Suppressor macrophage (primary cell): Measurements from ENCODE around the gene KATNB1.
"Not testable (repeated sequence)": the region's sequence is repeated elsewhere in the genome, so short reads cannot be mapped to it uniquely, and the experiment has no call there.

Experiments
- DNase-seq, 4 experiments: peaks; one replicate each; pipeline ENCODE4 v3.0.0-alpha.2; 2020 to 2022

The KATNB1 gene

DNA sequence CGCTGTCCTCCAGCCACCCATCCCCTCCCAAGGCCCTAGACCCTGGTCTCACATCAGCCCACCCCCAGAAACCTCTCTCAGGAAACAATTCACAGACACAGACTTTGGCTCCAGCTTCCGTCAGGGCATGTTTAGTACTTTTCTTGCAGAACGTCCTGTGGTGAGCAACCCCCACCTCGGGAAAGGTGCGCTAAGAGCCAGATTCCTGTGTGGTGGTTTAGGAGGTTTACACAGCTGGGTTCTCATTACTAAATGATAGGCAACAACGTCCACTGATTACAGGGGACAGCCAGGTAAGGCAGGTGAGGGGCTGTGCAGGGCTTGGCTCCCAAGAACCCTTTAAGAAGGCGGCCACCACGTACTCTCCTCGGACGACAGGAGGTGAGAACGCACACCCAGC is 37.4 kb downstream of the KATNB1 start:
- DNase-seq, result no peak

DNA sequence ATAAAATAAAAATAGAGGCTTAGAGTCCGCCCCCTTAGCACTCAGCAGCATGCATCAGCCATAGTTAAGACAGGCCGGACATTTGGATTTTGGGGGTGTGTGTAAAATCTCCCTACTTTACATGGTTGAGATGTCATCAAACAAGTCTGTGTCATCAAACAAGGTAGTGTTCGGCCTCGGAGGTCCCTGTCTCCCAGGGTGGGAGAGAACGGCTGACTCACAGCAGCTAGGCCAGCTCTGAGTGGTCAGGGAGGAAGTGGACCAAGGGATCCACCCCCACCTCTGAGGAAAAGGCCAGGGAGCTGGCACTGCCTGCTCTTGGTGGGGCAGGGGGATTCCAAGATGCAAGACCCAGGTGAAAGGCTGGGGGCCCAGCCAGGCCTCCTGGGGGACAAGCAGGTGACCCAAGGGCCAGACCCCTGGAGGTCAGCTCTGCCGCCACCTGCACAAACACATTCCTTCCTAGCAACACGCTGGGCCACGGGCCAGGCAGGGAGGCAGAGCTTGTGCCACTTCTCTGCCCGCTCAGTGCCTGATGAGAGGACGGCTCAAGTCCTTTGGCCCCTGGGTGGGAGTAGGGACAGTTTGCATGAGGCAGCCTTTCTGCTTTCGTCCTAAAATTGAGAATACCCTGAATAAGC is 38.2 kb downstream of the KATNB1 start:
- peak in 2 of 4 experiments; percentile 17 to 36 for DNase-seq

DNA sequence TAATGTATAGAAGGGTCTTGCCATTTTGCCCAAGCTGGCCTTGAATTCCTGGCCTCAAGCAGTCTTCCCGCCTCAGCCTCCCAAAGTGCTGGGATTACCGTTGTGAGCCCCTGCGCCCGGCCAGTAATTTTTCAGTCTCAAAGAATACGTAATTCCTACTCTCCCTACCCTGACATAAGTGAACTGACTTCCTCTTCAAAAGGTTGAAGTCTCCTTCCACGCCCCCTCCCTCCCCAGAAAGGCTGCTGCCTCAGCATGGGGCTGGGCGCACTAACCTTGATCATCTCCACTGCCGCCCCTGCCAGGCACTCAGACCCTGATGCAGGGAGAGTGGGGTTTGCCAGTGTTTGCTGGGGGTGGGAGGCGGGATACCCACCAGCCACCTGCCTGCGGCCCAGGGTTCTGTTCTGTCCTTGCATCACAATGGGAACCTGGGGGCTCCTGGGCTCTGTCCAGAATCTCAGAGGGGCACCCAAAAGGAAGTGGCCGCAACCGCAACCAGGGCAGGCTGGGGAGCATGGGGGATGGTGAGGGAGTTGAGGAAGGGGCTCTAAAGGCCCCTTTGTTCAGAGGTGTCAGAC is 39.2 kb downstream of the KATNB1 start:
- peak in 3 of 4 experiments; percentile 56 to 63 (median 56) for DNase-seq

DNA sequence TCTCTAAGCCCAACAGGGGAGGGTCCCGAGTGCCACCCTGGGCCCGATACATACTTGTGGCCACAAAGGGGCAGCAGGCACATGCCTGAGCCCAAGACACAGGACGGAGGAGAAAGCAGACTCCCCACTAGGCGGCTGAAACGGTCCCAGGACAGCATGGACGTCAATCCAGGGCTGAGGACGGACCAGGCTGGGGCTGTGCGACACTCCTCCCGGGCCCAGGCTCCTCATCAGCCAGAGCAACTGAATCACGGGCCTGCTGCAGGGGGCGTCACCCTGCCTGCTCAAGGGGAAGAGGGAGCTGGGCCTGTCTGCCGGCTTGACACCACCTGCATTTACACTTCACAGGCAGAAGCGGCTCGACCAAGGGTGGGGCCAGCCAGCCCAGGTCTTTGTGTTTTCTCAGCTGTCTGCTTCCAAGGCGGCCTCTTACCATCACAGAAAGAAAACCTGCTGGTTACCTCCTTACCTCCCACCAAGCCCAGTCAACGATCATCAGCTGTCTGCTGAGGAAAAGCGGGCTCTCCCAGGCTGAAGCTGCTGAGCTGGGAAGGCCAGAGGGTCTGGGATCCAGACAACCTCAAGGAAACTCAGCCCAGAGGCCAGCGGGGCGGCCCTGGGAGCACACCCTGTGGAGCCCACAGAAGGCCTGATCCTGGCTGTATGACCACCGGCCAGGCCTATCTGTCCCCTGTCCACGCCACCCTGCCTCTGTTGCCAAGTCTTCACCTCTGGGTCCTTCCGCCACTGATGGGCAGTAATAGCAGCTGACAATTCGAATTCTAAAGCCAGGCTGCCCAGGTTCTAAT is 40.3 kb downstream of the KATNB1 start:
- DNase-seq, result no peak

DNA sequence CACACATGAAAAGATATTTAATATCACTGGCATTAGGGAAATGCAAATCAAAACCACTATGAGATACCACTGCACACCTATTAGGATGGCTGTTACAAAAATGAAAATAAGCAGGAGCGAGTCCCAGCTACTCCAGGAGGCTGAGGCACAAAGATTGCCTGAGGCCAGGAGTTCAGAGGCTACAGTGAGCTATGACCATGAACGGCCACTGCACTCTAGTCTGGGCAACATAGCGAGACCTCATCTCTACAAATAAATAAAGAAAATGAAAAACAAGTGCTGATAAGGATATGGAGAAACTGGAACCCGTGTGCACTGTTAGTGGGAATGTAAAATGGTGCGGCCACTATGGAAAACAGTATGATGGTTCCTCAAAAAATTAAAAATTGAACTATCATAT is 43.1 kb downstream of the KATNB1 start:
- no peak for DNase-seq

DNA sequence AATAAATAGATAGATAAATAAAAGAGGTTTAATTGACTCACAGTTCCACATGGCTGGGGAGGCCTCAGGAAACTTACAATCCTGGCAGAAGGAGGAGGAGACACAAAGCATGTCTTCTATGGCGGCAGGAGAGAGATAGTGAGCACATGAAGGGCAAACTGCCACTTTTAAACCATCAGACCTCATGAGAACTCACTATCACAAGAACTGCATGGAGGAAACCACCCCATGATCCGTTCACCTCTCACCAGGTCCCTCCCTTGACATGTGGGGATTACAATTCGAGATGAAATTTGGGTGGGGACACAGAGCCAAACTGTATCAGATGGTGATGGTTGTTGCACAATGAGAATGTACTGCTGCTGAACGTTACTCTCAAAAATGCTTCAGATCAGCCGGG is 44.3 kb downstream of the KATNB1 start:
- not testable (repeated sequence) for DNase-seq

DNA sequence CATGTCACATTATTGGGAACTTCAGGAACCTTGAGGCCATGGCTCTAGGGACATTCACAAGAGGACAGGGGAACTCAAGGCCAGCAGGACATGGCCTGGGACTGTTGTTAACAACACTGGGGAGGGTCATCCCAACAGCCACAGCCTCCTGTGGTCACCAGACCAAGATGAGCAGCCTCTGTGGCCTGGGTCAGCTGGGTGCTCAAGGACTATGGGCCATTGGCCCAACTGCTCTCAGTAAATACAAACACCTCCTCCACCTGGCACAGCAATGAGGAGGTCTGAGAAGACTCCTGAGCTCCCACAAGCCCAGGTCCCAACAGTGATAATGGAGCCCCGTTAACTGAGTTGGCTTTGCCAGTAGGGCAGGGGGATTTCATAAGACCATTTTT is 45.8 kb downstream of the KATNB1 start:
- no peak for DNase-seq

DNA sequence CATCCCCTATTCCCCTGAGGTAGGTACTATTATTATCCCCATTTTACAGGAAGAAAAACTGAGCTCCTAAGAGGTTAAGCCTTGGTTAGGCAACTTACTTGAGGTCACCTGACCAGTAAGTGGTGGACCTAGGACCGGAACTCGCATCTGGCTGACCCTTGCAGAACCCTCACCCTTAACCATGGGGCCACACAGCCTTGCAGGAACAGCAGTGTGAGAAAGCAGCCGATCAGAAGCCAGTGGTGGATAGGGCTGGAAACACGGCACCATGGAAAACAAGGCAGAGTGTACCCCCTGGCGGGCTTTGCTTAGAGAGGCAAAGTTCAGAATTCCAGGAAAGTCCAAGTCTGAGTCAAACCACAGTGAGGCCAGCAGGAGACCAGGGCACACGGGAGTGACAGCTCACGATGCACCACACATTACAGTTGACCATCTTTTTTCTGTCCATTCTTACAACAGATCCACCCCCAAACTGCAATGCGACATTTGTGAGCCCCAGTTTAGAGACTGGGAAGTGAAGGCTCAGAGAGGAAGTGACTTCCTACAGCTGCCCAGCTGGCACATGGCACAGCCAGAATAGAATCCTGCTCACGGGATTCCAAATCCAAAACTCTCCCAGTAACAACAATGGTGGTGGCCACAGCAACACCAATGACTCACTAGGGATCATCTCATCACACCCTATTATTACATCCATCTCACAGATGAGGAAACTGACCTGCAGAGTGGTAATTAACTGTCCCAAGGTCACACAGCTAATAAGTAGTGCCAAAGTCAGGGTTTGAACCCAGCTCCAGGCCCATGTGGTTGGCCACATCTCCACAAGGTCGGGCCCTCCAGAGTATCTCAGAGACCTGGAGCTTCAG is 46.4 kb downstream of the KATNB1 start:
- peak; percentile 61 to 80 (median 72) for DNase-seq

DNA sequence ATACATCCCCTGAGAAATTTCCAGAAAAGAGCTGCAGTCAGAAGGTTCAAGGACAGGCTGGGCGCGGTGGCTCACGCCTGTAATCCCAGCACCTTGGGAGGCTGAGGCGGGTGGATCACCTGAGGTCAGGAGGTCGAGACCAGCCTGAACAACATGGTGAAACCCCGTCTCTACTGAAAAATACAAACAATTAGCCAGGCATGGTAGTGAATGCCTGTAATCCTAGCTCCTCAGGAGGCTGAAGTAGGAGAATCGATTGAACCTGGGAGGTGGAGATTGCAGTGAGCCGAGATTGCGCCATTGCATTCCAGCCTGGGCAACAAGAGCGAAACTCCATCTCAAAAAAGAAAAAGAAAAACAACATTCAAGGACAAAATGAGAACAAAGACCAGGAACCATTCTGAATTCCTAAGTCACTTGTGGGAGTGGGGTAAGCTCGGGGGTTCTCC is 47.1 kb downstream of the KATNB1 start:
- not testable (repeated sequence) for DNase-seq

DNA sequence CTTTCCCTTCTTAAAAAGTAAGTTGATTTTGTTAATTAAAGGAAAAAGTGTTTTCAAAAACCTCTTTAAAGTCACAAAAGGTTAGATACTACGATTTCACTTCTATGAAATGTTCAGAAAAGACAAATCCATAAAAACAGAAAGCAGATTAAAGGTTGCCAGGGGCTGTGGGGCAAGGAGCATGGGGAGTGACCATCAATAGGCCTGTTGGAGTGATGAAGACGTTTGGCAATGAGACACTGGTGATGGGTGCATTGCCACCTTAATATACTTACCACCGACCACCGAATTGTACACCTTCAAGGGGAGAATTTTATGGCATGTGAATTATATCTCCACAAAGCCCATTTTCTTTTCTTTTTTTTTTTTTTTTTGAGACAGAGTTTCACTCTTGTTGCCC is 47.5 kb downstream of the KATNB1 start:
- no peak for DNase-seq

DNA sequence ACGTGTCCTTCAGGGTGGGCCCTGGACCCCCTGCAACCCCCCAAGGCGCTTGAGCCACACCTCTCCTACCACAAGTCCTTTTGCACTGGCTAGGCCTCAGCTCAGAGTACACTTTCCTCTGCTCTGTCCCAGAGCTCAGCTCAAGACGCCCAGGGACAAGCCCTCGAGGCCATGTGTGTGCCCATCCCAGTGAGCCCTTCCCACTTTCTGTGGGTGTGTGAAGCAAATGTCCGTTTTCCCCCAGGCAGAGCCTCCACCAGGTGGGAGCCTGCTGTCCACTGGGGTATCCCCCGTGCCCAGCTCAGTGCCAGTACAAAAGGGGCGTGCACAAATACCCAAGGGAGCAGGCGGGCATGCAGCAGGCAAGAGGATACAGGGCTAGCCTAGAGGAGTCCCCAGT is 48.3 kb downstream of the KATNB1 start:
- DNase-seq, result no peak

DNA sequence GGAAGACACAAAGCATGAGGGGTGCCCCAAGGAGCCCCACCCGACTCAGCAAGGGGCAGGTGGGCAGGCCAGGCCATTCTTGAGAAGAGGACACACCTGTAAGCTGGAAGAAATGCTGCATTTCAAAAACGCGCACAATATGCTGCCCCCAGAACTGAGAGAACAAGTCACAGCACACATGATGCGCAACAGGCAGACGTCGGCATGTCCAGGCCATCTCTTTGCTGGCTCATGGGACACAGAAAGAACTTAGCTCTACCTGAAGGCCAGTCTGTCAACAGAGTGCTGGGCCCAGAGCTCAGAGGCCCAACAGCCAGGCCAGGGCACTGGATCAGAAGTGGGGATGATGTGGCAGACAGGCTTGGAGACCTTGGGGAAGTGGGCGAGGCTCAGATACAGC is 48.8 kb downstream of the KATNB1 start:
- no peak for DNase-seq

DNA sequence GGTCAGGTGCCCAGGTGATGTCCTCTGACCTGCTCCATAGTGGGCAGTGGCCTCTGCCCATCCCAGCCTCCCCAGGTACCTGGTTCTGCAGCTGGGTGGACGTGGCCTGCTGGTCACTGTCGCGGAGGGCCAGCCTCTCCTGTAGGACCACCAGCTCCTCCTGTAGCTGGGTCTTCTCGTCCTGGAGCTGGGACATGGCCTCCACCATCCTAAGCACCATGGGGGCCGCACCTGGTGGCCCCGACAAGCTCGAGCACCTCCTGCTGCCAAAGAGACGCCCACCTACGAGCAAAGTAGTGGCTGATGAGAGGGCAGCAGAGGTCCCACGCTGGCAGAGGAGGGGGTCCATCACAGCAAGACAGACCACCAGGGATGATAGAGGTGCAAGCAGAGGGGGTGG is 49.8 kb downstream of the KATNB1 start:
- no peak for DNase-seq

DNA sequence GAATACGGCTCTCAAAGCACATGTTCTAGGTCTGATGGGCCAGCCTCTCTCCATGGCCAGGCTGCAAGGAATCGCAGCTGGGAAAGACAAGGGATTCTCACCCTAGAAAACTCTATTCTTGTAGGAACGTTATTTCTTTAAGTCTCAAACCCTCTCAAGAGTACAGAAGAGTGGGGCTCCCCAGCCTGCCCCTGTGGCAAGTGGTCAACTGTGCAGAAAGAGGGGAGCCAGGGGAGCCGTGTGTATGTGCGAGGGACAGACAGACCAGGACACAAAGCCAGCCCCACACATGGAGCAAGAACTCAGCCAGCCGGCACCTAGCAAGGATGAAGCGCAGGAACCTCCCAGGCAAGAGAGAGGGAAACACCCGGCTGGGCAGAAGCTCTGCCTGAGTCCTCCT is 50.4 kb downstream of the KATNB1 start:
- no peak for DNase-seq

DNA sequence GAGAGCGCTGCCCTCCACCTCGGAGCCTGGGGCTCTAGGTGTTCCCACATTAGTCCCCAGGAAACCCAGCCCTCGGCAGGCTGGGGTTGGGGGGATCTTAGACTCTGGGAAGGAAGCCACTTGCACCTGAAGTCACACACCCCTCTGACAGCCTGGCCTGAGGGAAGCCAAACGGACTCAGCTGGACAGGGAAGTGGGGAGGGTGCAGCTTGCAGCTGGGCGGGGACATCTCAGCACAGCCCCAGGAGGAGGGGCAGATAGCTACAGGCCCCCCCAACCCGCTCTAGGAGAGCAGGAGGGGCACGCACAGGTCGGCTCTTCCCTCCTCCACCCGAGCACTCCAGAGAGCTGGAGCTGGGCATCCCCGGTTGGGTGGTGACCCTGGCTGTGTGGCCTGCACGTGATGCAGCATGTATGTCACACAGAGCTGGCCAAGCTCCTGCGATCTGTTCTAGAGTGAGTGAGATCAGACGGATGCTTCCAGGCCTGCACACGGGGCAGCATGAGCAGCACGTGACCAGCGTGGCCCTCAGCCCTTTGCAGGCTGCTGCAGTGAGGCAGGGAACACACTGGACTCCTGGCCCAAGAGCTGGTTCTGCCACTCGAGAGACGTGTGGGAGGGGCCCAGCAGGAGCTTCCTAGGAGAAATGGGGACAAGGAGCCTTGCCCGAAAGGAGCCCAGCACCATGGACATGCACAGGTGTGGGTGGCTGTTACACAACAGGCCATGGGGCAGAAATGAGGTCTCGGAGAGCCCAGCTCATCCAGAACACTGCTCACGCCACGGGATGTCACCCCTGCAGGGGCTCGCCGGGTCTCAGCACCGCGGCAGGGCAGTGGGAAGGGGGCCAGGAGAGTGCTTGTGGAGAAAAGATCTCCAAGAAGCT is 51.3 kb downstream of the KATNB1 start:
- DNase-seq, result no peak

DNA sequence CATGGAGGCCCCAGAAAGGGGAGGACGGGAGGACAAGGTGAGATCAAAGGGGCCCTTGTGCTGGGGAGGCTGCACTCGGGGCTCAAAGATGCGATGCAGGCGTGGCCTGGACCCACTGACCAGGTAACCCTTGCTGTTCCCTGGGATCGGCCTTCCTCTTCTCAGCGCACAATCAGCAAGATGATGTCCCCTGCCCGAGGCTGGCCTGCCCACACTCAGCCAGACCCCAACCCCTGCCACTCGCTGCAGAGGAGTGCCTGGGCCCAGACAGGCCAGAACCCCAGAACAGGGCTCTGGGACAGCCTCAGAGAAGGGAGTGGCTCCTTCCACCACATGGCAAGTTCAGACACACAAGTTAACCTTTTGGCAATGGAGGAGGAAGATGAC is 51.9 kb downstream of the KATNB1 start:
- DNase-seq, result no peak

DNA sequence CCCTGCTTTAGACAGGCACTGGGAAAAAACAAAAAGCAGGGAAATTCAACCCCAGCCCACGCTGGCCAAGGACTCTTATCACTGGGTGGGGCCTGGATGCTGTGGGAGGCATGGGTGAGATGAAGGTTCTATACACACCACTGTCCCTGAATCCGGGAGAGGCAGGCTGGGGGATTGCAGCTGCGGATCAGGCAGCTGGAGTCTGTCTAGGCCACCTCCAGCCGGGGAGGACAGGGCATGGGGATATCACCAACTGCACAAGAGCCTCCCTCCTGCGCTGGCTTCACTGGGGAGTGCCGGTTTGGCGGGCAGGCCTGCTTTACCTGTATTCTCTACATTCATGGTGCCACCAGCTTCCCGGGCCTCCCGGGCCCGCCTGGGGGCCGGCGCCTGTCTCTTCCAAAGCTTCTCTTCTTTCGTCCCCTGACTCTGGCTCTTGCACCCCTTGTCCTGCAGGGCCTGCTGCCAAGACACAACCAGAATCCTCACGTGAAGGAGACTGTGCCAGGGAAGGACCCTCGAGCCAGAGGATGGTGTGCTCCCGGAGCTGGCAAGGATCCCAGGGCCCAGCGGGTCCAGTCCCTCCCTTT is 52.8 kb downstream of the KATNB1 start:
- DNase-seq, result no peak

DNA sequence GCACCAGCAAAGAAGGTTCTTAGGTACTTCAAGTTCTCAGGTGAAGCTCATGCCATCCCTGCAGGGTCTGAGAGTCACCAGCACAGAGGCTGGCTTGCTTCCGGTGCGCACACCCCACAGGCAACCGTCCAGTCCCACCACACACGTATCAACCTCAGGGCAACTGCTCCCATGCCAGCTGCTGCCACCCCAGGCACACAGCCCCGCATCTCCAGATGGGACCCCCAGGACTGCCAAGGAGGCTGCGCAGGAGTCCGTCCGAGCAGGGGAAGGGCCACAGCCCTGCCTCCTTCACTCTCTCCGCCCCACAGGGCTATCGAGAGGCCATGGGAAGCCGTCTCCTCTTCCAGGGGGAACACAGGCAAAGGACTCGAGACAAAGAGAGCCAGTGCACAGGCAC is 53.4 kb downstream of the KATNB1 start:
- no peak for DNase-seq

DNA sequence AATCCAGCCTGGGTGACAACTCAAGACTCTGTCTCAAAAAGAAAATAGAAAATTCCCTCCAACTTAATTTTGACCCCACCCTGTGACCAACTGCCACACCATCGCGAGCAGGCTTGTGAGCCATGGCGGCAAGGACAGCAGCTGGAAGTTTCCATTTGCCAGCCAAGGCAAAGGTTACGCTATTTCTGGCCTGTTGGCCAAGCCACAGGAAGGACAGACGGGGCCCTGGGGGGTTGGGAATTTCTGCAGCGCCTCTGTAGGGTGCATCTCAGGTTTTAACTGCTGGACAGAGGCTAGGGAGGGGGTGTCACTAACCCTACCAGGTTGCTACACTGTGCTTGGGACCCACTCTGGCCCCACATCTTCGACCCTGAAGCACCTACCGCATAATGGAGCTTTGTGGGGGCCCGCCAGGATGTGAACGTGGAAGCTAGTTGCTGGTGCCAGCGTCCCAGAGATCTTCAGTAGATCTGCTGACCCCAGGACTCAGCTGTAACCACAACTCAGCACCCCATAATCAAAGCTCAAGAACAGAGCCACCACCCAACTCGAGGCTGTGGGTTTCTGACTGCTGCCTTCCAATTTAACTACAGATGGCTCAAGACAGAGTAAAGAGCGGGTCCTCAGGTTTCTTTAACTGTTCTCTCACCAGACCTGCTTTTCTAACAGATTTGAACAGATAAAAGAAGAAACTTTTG is 55.8 kb downstream of the KATNB1 start:
- no peak for DNase-seq

DNA sequence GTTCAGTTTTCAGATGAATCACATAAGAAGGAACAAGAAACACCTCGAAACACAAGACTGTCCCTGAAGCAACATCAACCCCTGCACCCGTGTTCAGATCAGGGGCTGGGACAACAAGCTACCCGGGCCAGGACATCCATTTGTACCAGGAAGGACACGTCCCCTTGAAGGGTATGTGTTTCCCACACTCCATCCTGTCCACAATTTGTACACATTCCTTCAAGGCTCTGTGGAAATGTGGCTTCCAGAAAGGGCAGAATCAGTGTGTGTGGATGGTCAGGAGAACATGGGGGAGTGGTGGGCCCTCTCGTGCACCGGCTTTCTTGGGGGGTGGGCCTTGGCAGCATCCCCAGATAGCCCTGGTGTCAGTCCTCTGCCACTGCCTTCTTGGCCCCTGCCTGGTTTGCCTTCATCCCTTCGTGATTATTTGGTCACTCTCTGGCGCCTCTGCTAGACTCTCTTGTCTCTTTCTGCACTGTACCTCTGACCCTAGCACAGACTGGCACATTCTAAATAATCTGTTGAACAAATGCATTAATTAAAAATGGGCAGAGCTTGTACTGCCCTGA is 56.4 kb downstream of the KATNB1 start:
- DNase-seq, result no peak
